SK-N-SH (cell line): Measurements from ENCODE around the gene ARID1B. TPM values are rescaled to one million over a fixed set of nuclear protein-coding genes. Genes with fewer than 3 reads are reported as not detected.

Experiments
- CTCF ChIA-PET: fragments of 300-600, 350-600 bp; formaldehyde crosslinking; extraction: SDS; loops from one replicate; lab custom pipeline; 2021; lab: Yijun Ruan, JAX
- POLR2A ChIA-PET: fragments of 350-600 bp; sonication (Branson Sonifier 250); formaldehyde crosslinking; extraction: SDS; loops from one replicate; lab custom pipeline; 2020; ENCODE audit warnings: antibody characterized with exemption, inconsistent platforms; lab: Yijun Ruan, JAX
- DNase-seq: peaks from one replicate; pipeline ENCODE4 v3.0.0; 2012
- H2AFZ ChIP-seq: fragments of 200-600 bp; sonication (generic); 2 replicates; pipeline ENCODE4 v1.8.1; 2016; ENCODE audit warnings: antibody characterized with exemption, mild to moderate bottlenecking, low read depth
- H3F3A ChIP-seq: fragments of 200-600 bp; sonication (generic); replicated peaks from 2 replicates; pipeline ENCODE3; 2016; ENCODE audit warnings: antibody characterized with exemption, mild to moderate bottlenecking; ENCODE audit not compliant: insufficient read depth
- H3K27ac ChIP-seq, 2 experiments: fragments of 200-500 bp in 1 of 2; fragments of 200-600 bp in 1 of 2; sonication (Bioruptor generic) in 1 of 2; sonication (generic), shearing (Covaris generic) in 1 of 2; 2 replicates each; pipeline versions ENCODE4 v1.5.1 to v1.6.1; 2014 to 2016; ENCODE audit warnings: low read depth in 2 of 2, inconsistent platforms in 1 of 2, low read length in 1 of 2, mild to moderate bottlenecking in 1 of 2, mixed read lengths in 1 of 2
- H3K27me3 ChIP-seq: fragments of 200-600 bp; sonication (generic), shearing (Covaris generic); 2 replicates; pipeline ENCODE4 v1.6.1; 2016; ENCODE audit warnings: mixed run types; ENCODE audit not compliant: insufficient read depth
- H3K36me3 ChIP-seq, 2 experiments: fragments of 200-500 bp in 1 of 2; fragments of 200-600 bp in 1 of 2; sonication (Bioruptor generic) in 1 of 2; sonication (generic) in 1 of 2; replicated peaks in 1 of 2; 2 replicates each; pipeline versions ENCODE3 to v1.5.1; 2014 to 2016; ENCODE audit warnings: low read length in 1 of 2, mild to moderate bottlenecking in 1 of 2; ENCODE audit not compliant: insufficient read depth in 2 of 2, control insufficient read depth in 1 of 2
- H3K4me1 ChIP-seq, 2 experiments: fragments of 200-500 bp in 1 of 2; fragments of 200-600 bp in 1 of 2; sonication (Bioruptor generic) in 1 of 2; sonication (generic), shearing (Covaris generic) in 1 of 2; 2 replicates each; pipeline versions ENCODE4 v1.5.1 to v1.6.1; 2014 to 2016; ENCODE audit warnings: low read depth in 1 of 2, low read length in 1 of 2, mixed run types in 1 of 2; ENCODE audit not compliant: insufficient read depth in 2 of 2, control insufficient read depth in 1 of 2
- H3K4me2 ChIP-seq: fragments of 200-600 bp; sonication (generic), shearing (Covaris generic); 2 replicates; pipeline ENCODE4 v1.6.1; 2017; ENCODE audit warnings: mixed run types
- H3K4me3 ChIP-seq, 2 experiments: fragments of 200-500 bp in 1 of 2; fragments of 200-600 bp in 1 of 2; sonication (Bioruptor generic) in 1 of 2; sonication (generic), shearing (Covaris generic) in 1 of 2; 2 replicates each; pipeline versions ENCODE4 v1.5.1 to v1.8.1; 2014 to 2016; ENCODE audit warnings: low read depth in 2 of 2, inconsistent platforms in 1 of 2, low read length in 1 of 2, mild to moderate bottlenecking in 1 of 2, mixed read lengths in 1 of 2, moderate library complexity in 1 of 2
- H3K79me2 ChIP-seq: fragments of 200-600 bp; sonication (generic); 2 replicates; pipeline ENCODE4 v1.8.1; 2017; ENCODE audit warnings: mild to moderate bottlenecking; ENCODE audit not compliant: insufficient read depth
- H3K9ac ChIP-seq: fragments of 200-600 bp; sonication (generic); 2 replicates; pipeline ENCODE4 v1.6.1; 2017; ENCODE audit warnings: mixed run types
- H3K9me2 ChIP-seq: fragments of 200-600 bp; sonication (generic); 2 replicates; pipeline ENCODE4 v1.6.1; 2017; ENCODE audit warnings: mixed run types
- H3K9me3 ChIP-seq: fragments of 200-600 bp; sonication (generic); 2 replicates; pipeline ENCODE4 v1.6.1; 2017; ENCODE audit warnings: mixed run types, mild to moderate bottlenecking, moderate library complexity
- H4K20me1 ChIP-seq: fragments of 200-600 bp; sonication (generic); 2 replicates; pipeline ENCODE4 v1.6.1; 2017; ENCODE audit warnings: mild to moderate bottlenecking, mixed run types; ENCODE audit not compliant: insufficient read depth
- CTCF ChIP-seq: fragments of 200-600 bp; sonication (generic); IDR thresholded peaks from 2 replicates; pipeline ENCODE4 v1.6.1; 2017; ENCODE audit warnings: antibody characterized with exemption, mild to moderate bottlenecking, moderate library complexity
- ELF1 ChIP-seq: IDR thresholded peaks from 2 replicates; pipeline ENCODE4 v1.4.0; 2012
- EZH2phosphoT487 ChIP-seq: fragments of 200-600 bp; sonication (generic); IDR thresholded peaks from 2 replicates; pipeline ENCODE4 v1.6.1; 2017; ENCODE audit warnings: low read depth, mixed run types, mild to moderate bottlenecking, antibody characterized with exemption, moderate library complexity, borderline replicate concordance
- FOXJ3 ChIP-seq: sonication (generic); formaldehyde crosslinking; IDR thresholded peaks from 2 replicates; pipeline ENCODE4 v1.5.1; 2020; ENCODE audit warnings: mild to moderate bottlenecking, missing genetic modification reagents
- FOXM1 ChIP-seq: IDR thresholded peaks from 2 replicates; pipeline ENCODE4 v1.4.0; 2012; ENCODE audit warnings: low read depth, mild to moderate bottlenecking
- GABPA ChIP-seq: IDR thresholded peaks from 2 replicates; pipeline ENCODE4 v1.4.0; 2012; ENCODE audit warnings: low read depth, mild to moderate bottlenecking
- GATA2 ChIP-seq: sonication (generic); formaldehyde crosslinking; IDR thresholded peaks from 2 replicates; pipeline ENCODE4 v1.5.0; 2020; ENCODE audit warnings: mild to moderate bottlenecking, missing genetic modification reagents
- IRF3 ChIP-seq: fragments of 150-350 bp; IDR thresholded peaks from 2 replicates; pipeline ENCODE4 v1.6.1; 2016; ENCODE audit warnings: mild to moderate bottlenecking, low read depth, low read length
- MEF2A ChIP-seq: IDR thresholded peaks from 2 replicates; pipeline ENCODE4 v1.4.0; 2012; ENCODE audit warnings: low read depth, borderline replicate concordance
- MXI1 ChIP-seq: IDR thresholded peaks from 2 replicates; pipeline ENCODE4 v1.6.1; 2012; ENCODE audit warnings: mild to moderate bottlenecking, low read depth, low read length, improper control_type of control experiment
- NRF1 ChIP-seq: IDR thresholded peaks from 2 replicates; pipeline ENCODE4 v1.6.1; 2012; ENCODE audit warnings: low read depth, mild to moderate bottlenecking, low read length
- PBX3 ChIP-seq: IDR thresholded peaks from 2 replicates; pipeline ENCODE4; 2012
- POLR2AphosphoS5 ChIP-seq: IDR thresholded peaks from 2 replicates; pipeline ENCODE4 v1.6.1; 2012; ENCODE audit warnings: low read depth, low read length
- RAD21 ChIP-seq: IDR thresholded peaks from 2 replicates; pipeline ENCODE4 v1.6.1; 2012; ENCODE audit warnings: mild to moderate bottlenecking, low read length
- REST ChIP-seq: IDR thresholded peaks from 2 replicates; pipeline ENCODE4 v1.6.1; 2012; ENCODE audit warnings: mild to moderate bottlenecking, low read depth, low read length, moderate library complexity
- RFX5 ChIP-seq: IDR thresholded peaks from 2 replicates; pipeline ENCODE4 v1.6.1; 2012; ENCODE audit warnings: mild to moderate bottlenecking, improper control_type of control experiment, low read length
- TAF1 ChIP-seq: IDR thresholded peaks from 2 replicates; pipeline ENCODE4 v1.6.1; 2012; ENCODE audit warnings: low read depth, mild to moderate bottlenecking, low read length, moderate library complexity, borderline replicate concordance
- USF2 ChIP-seq: fragments of 150-350 bp; IDR thresholded peaks from 2 replicates; pipeline ENCODE4 v1.6.1; 2017; ENCODE audit warnings: antibody characterized with exemption, low read length, low read depth, borderline replicate concordance
- YY1 ChIP-seq: IDR thresholded peaks from 2 replicates; pipeline ENCODE4 v1.4.0; 2012; ENCODE audit warnings: low read depth, mild to moderate bottlenecking
- ZBTB33 ChIP-seq: IDR thresholded peaks from 2 replicates; pipeline ENCODE4 v1.4.0; 2012; ENCODE audit warnings: low read depth, borderline replicate concordance
- WGBS: methylation state at CpG from one replicate; pipeline ENCODE4 v1.1.6; 2017; ENCODE audit warnings: low lambda C conversion rate; 5-methylcytosine and 5-hydroxymethylcytosine counted together
- polyA plus RNA-seq, 3 experiments: library from polyadenylated mRNA; depleted of rRNA; stranded (reverse); fragments of >200 nt; gene quantifications; 2 replicates each; pipeline ENCODE4 v1.2.3, GENCODE V29; 2012

The ARID1B gene
- polyA plus RNA-seq, 1 of the 3 experiments (the other 2 are of a cell fraction) = 13.6 TPM

- TF ChIP-seq PBX3 = no peak
Observed at GRCh38 chr6:156943816-156944215, 166.6 kb downstream of the ARID1B start (continued).

- no peak overlapping the region for H2AFZ ChIP-seq
- H3F3A ChIP-seq = peaks cover 18% of the 10 kb centered on the region
- DNase-seq = no peak
- peaks cover 63% of the 10 kb centered on the region for H4K20me1 ChIP-seq
- no peaks in the 10 kb centered on the region for H3K9me2 ChIP-seq
- H3K4me1 ChIP-seq = peaks cover 17 to 18% of the 10 kb centered on the region in 2 experiments; a peak in 3 of 4 replicates
- 98% methylated on average over 6 of the region's 6 CpGs for whole genome bisulfite sequencing
- H3K9ac ChIP-seq = no peak overlapping the region
- no peaks in the 10 kb centered on the region for H3K27me3 ChIP-seq
- CTCF ChIA-PET = interaction anchor here (1.2 to 3.3 kb wide), 2 partner anchors 9 to 11 kb away, joined by 4 to 21 read pairs; no protein-coding TSS in a partner anchor
- H3K9me3 ChIP-seq = no peaks in the 10 kb centered on the region
- TF ChIP-seq YY1 (no peak), IRF3 (no peak), USF2 (no peak), FOXM1 (no peak), MEF2A (no peak), RAD21 (no peak), NRF1 (no peak), FOXJ3 (CRISPR knock-in tag) (no peak), CTCF (no peak), EZH2phosphoT487 (no peak), TAF1 (no peak), ELF1 (no peak), ZBTB33 (no peak), REST (no peak), RFX5 (no peak), GABPA (no peak), MXI1 (no peak), GATA2 (CRISPR knock-in tag) (no peak), POLR2AphosphoS5 (no peak)
- no peak overlapping the region for H3K27ac ChIP-seq
- POLR2A ChIA-PET = interaction anchor here (0.7 kb wide), 1 partner anchor 1660 kb away, joined by 9 read pairs; no protein-coding TSS in a partner anchor
- no peaks in the 10 kb centered on the region for H3K36me3 ChIP-seq
- peaks cover 92% of the 10 kb centered on the region for H3K79me2 ChIP-seq
- H3K4me2 ChIP-seq = no peak overlapping the region
- H3K4me3 ChIP-seq = no peak overlapping the region
Observed at GRCh38 chr6:156944412-156944811, 167.2 kb downstream of the ARID1B start.
